Measurements from ENCODE around the gene PPP1R9A. TPM values are rescaled to one million over a fixed set of nuclear protein-coding genes. Genes with fewer than 3 reads are reported as not detected.

Gene PPP1R9A
- total RNA-seq, 4 donors from 2014 or later: 4.7 to 23.9 (median 11.8) TPM

- no peaks in the 10 kb centered on the region for H3K27me3 ChIP-seq
- H3K4me1 ChIP-seq: peaks cover 0 to 4% (median 0%) of the 10 kb centered on the region in 4 donors
- no peaks in the 10 kb centered on the region for H3K9me3 ChIP-seq
- no peaks in the 10 kb centered on the region for H3K36me3 ChIP-seq
- no peak for DNase-seq
- no peak overlapping the region for H3K4me3 ChIP-seq
- TF ChIP-seq, protein P1, sequence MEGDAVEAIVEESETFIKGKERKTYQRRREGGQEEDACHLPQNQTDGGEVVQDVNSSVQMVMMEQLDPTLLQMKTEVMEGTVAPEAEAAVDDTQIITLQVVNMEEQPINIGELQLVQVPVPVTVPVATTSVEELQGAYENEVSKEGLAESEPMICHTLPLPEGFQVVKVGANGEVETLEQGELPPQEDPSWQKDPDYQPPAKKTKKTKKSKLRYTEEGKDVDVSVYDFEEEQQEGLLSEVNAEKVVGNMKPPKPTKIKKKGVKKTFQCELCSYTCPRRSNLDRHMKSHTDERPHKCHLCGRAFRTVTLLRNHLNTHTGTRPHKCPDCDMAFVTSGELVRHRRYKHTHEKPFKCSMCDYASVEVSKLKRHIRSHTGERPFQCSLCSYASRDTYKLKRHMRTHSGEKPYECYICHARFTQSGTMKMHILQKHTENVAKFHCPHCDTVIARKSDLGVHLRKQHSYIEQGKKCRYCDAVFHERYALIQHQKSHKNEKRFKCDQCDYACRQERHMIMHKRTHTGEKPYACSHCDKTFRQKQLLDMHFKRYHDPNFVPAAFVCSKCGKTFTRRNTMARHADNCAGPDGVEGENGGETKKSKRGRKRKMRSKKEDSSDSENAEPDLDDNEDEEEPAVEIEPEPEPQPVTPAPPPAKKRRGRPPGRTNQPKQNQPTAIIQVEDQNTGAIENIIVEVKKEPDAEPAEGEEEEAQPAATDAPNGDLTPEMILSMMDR (IDR thresholded peaks at IDR 0.05): no peak
- no peak for TF ChIP-seq POLR2A (IDR thresholded peaks at IDR 0.05)
- no peak overlapping the region for H3K27ac ChIP-seq
Measured at GRCh38 chr7:94904982-94905381, 2.4 kb upstream of the PPP1R9A start.

GRCh38 chr7:94906065-94906851, 1.1 kb upstream of the PPP1R9A start:
- H3K27me3 ChIP-seq: no peaks in the 10 kb centered on the region
- DNase-seq: no peak
- H3K4me3 ChIP-seq: no peak overlapping the region
- H3K27ac ChIP-seq: no peak overlapping the region
- peaks cover 0 to 4% (median 0%) of the 10 kb centered on the region in 4 donors for H3K4me1 ChIP-seq
- no peaks in the 10 kb centered on the region for H3K36me3 ChIP-seq
- no peaks in the 10 kb centered on the region for H3K9me3 ChIP-seq
- no peak for TF ChIP-seq POLR2A (IDR thresholded peaks at IDR 0.05)
- TF ChIP-seq, protein P1 (IDR thresholded peaks at IDR 0.05): no peak

GRCh38 chr7:94907811-94908322, 473 bp downstream of the PPP1R9A start:
- H3K27ac ChIP-seq: peak overlapping the region; percentile 43 to 68 (median 54)
- peaks cover 0 to 4% (median 0%) of the 10 kb centered on the region in 4 donors for H3K4me1 ChIP-seq

DNA sequence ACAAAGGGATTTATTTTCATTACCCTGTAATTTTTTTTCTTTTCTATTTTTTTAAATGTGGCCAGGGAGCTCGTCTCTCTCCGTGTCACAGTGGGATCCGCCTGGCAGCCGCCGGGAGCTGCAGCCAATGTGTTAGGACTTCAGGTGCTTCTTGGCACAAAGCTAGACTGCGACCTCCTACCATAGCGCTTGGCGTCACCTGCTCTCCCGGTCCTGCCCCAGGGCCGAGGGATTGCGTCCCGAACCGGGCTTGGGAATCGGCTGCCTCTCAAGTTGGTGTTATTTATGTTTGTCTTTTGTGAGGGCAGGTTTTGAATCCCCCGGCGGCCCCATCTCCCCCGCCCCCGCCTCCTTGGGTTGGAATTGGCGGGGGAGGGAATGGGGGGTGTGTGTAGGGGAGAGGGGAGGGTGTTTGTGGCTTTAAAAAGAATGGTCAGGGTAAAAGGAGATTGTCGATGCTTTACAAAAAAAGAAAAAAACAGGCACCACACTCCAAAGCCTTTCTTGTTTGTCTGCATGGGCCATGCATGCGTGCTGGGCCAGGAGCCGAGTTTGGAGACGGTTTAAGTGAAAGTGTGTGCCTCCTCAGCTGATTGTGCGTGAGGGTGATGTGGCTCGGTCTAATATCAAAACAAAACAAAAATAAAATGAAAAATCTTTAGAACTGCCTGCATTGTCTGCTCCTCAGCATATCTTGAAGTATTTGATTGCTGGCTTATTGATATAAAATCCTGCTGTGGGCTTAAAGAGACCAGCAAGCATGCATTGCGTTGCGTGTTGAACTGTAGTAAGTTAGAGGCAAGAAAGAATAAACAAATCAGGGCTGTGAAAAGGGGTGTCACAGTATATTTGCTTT, 1.2 kb downstream of the PPP1R9A start:
- Histone ChIP-seq H3K9me3 (no peaks in the 10 kb centered on the region), H3K27ac (peak overlapping the region in 2 of 4 donors; percentile 39 to 64), H3K27me3 (no peaks in the 10 kb centered on the region), H3K4me3 (peak overlapping the region; percentile 35 to 78 (median 52)), H3K4me1 (peaks cover 0 to 4% (median 0%) of the 10 kb centered on the region in 4 donors), H3K36me3 (no peaks in the 10 kb centered on the region)
- TF ChIP-seq, protein P1 (IDR thresholded peaks at IDR 0.05): no peak
- no peak for TF ChIP-seq POLR2A (IDR thresholded peaks at IDR 0.05)
- peak in 2 of 3 donors; percentile 49 to 58 for DNase-seq

More at GRCh38 chr7:94907811-94908322, 473 bp downstream of the PPP1R9A start:
- Histone ChIP-seq H3K9me3 (no peaks in the 10 kb centered on the region), H3K36me3 (no peaks in the 10 kb centered on the region), H3K4me3 (peak overlapping the region; percentile 36 to 78 (median 52)), H3K27me3 (no peaks in the 10 kb centered on the region)
- TF ChIP-seq POLR2A (IDR thresholded peaks at IDR 0.05): no peak
- TF ChIP-seq, protein P1 (IDR thresholded peaks at IDR 0.05): no peak
- DNase-seq: peak in 1 of 3 donors; percentile 51

- peaks cover 0 to 4% (median 0%) of the 10 kb centered on the region in 4 donors for H3K4me1 ChIP-seq
- DNase-seq: no peak
- H3K36me3 ChIP-seq: no peaks in the 10 kb centered on the region
- TF ChIP-seq, protein P1 (IDR thresholded peaks at IDR 0.05): no peak
- no peak for TF ChIP-seq POLR2A (IDR thresholded peaks at IDR 0.05)
- peak overlapping the region in 2 of 4 donors; percentile 61 to 78 for H3K4me3 ChIP-seq
- no peaks in the 10 kb centered on the region for H3K9me3 ChIP-seq
- no peaks in the 10 kb centered on the region for H3K27me3 ChIP-seq
- no peak overlapping the region for H3K27ac ChIP-seq
Measured at GRCh38 chr7:94909179-94909466, 1.7 kb downstream of the PPP1R9A start.

Data from Peyer's patch (tissue), 4 donors.